ENCODE results near the gene CHSY1.

Gene CHSY1

DNA sequence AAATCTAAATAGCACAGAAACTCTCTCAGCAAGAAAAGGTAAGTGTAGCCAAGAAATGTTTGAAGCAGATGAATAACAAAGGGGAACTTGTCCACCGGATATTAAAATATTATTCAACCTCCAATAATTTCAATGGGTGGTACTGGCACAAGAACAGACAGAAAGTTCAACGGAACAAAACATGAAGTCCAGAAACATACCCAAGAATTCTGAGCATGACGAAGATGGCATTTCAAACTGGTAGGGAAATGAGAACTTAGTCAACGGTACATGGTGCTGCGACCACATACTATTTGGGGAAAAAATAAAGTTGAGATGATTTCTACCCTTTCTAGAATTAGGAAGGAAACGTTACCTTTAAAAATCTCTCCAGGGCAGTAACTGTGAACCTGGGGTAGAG lies 5.5 kb downstream of the CHSY1 start:
- Histone ChIP-seq H3K4me2 (peak overlapping the region; percentile 90), H4K20me1 (peaks cover 96% of the 10 kb centered on the region), H3K9ac (peak overlapping the region; percentile 39; the same call in 1 of the 2 replicates), H3K4me3 (no peak overlapping the region), H3K36me3 (peaks cover 16% of the 10 kb centered on the region; the same call in 1 of the 2 replicates), H3K27ac (peak overlapping the region; percentile 36), H3K4me1 (peaks cover 91% of the 10 kb centered on the region), H3K9me3 (no peaks in the 10 kb centered on the region), H3K27me3 (no peaks in the 10 kb centered on the region)
- no peak for TF ChIP-seq Cebpa-rat (IDR thresholded peaks at IDR 0.05)

DNA sequence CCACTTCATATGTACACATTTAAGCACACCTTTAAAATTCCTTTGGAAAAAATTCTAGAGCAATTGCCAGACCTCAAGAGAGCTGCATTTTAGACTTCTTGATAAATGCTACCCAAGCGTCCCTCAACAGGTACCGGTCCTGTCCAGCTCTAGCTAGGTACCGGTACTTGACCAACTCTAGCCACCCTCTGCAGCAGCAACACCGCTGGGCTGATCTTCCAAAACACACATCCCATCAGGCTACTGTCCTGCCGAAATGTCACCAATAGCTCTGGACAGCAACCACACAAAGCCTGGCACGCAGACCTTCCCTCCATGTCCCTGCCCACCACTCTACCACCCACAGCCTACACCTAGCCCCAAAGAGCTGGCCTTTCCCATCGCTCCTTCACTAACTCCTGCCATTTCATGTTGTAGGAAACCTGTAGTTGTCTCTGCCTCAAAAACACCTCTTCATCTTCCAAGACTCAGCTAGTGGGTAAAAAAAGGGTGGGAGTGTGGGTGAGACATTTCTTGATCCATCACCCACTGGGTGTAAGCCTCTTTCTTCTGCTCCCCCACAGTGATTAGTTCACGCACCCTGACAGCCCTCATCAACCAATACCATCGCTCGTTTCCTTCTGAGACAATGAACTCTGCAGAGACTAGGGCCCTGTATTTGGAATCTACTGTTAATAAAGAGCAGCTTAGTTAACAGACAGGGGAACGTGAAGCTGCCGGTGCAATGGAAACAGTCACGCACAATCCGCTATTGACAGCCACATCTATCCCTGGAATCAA lies 6.8 kb downstream of the CHSY1 start:
- Histone ChIP-seq H3K4me2 (peak overlapping the region; percentile 90), H3K27ac (peak overlapping the region; percentile 81), H3K27me3 (no peaks in the 10 kb centered on the region), H3K36me3 (peaks cover 28% of the 10 kb centered on the region), H3K4me3 (no peak overlapping the region; the same call in 1 of the 2 replicates), H4K20me1 (peaks cover 97% of the 10 kb centered on the region), H3K9ac (peak overlapping the region; percentile 15; the same call in 1 of the 2 replicates), H3K4me1 (peaks cover 100% of the 10 kb centered on the region), H3K9me3 (no peaks in the 10 kb centered on the region)
- TF ChIP-seq Cebpa-rat (IDR thresholded peaks at IDR 0.05): no peak

- H3K27ac ChIP-seq: peak overlapping the region; percentile 81
- no peaks in the 10 kb centered on the region for H3K27me3 ChIP-seq
- peak overlapping the region; percentile 90 for H3K4me2 ChIP-seq
- peaks cover 99% of the 10 kb centered on the region for H3K4me1 ChIP-seq
- H4K20me1 ChIP-seq: peaks cover 96% of the 10 kb centered on the region
- no peak overlapping the region for H3K4me3 ChIP-seq
- peak overlapping the region; percentile 44; the same call in 1 of the 2 replicates for H3K9ac ChIP-seq
- TF ChIP-seq Cebpa-rat (IDR thresholded peaks at IDR 0.05): no peak
- peaks cover 37% of the 10 kb centered on the region for H3K36me3 ChIP-seq
- H3K9me3 ChIP-seq: peaks cover 3% of the 10 kb centered on the region
Observed at GRCh38 chr15:101244036-101244781, 7.6 kb downstream of the CHSY1 start.

DNA sequence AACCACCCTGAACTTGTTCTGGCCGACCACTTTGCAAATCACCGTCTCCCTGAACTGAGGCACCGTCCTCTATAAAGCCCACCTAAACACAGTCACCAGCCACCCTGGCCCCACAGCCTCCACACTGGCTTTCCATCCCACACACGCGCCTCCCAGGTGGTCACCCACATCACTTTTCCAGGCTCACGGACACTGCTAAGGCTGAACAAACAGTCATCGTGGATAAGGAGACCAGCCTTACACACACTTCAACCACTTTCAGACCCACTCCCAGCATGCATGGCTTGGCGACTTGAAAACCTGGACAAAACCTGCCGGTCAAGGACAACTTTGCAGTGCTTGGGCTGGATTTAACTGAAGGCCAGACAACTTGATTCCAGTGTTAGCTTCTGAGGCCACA lies 8.4 kb downstream of the CHSY1 start:
- Histone ChIP-seq H4K20me1 (peaks cover 96% of the 10 kb centered on the region), H3K4me3 (no peak overlapping the region), H3K9me3 (peaks cover 11% of the 10 kb centered on the region), H3K4me2 (peak overlapping the region; percentile 90), H3K36me3 (peaks cover 43% of the 10 kb centered on the region), H3K27me3 (no peaks in the 10 kb centered on the region), H3K27ac (peak overlapping the region; percentile 81), H3K9ac (peak overlapping the region; percentile 65; the same call in 1 of the 2 replicates), H3K4me1 (peaks cover 91% of the 10 kb centered on the region)
- no peak for TF ChIP-seq Cebpa-rat (IDR thresholded peaks at IDR 0.05)

GRCh38 chr15:101242999-101243336 lies 8.9 kb downstream of the CHSY1 start:
- peaks cover 43% of the 10 kb centered on the region for H3K36me3 ChIP-seq
- H3K27me3 ChIP-seq: no peaks in the 10 kb centered on the region
- H3K27ac ChIP-seq: peak overlapping the region; percentile 81
- peaks cover 87% of the 10 kb centered on the region for H3K4me1 ChIP-seq
- H3K4me2 ChIP-seq: peak overlapping the region; percentile 90
- H3K4me3 ChIP-seq: peak overlapping the region; percentile 50
- TF ChIP-seq Cebpa-rat (IDR thresholded peaks at IDR 0.05): no peak
- H4K20me1 ChIP-seq: peaks cover 95% of the 10 kb centered on the region
- H3K9me3 ChIP-seq: peaks cover 15% of the 10 kb centered on the region
- peak overlapping the region; percentile 65; the same call in 1 of the 2 replicates for H3K9ac ChIP-seq

GRCh38 chr15:101242160-101242998 lies 9.5 kb downstream of the CHSY1 start:
- peaks cover 41% of the 10 kb centered on the region for H3K36me3 ChIP-seq
- H3K27me3 ChIP-seq: no peaks in the 10 kb centered on the region
- H3K4me2 ChIP-seq: peak overlapping the region; percentile 90
- peak; percentile 38; the same call in 1 of the 2 replicates for TF ChIP-seq Cebpa-rat (IDR thresholded peaks at IDR 0.05)
- H3K4me1 ChIP-seq: peaks cover 81% of the 10 kb centered on the region
- peak overlapping the region; percentile 50 for H3K4me3 ChIP-seq
- H4K20me1 ChIP-seq: peaks cover 91% of the 10 kb centered on the region
- H3K9ac ChIP-seq: peak overlapping the region; percentile 65
- peaks cover 21% of the 10 kb centered on the region for H3K9me3 ChIP-seq
- H3K27ac ChIP-seq: peak overlapping the region; percentile 81

DNA sequence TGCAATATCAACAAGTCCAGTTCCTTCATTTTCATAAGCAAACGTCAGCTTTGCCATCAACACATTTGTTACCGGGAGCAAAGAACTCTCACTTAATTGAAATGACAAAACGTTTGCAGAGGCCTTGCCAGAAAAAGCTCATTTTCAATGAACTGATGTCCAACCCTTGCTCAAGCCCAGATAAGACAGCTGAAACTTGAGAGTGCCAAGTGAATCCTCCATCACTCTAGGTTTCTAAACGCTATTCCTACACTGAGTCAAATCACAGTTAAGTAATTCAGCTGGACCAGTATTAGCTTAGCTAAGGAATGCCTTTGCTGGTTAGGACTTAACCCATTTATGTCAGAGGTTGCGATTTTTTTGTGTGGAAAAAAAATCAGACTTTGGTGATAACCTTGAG lies 11.5 kb downstream of the CHSY1 start:
- Histone ChIP-seq H4K20me1 (peaks cover 83% of the 10 kb centered on the region), H3K4me3 (no peak overlapping the region), H3K9me3 (peaks cover 40% of the 10 kb centered on the region), H3K27ac (no peak overlapping the region), H3K4me1 (peaks cover 61% of the 10 kb centered on the region), H3K36me3 (peaks cover 59% of the 10 kb centered on the region), H3K4me2 (peak overlapping the region; percentile 90), H3K27me3 (no peaks in the 10 kb centered on the region), H3K9ac (no peak overlapping the region)
- no peak for TF ChIP-seq Cebpa-rat (IDR thresholded peaks at IDR 0.05)

- Histone ChIP-seq H3K36me3 (peaks cover 62% of the 10 kb centered on the region), H3K4me1 (peaks cover 55% of the 10 kb centered on the region), H3K9me3 (peaks cover 46% of the 10 kb centered on the region), H4K20me1 (peaks cover 83% of the 10 kb centered on the region), H3K4me2 (no peak overlapping the region), H3K4me3 (no peak overlapping the region), H3K27ac (no peak overlapping the region), H3K9ac (no peak overlapping the region), H3K27me3 (no peaks in the 10 kb centered on the region)
- no peak for TF ChIP-seq Cebpa-rat (IDR thresholded peaks at IDR 0.05)
Observed at GRCh38 chr15:101239724-101240136, 12.1 kb downstream of the CHSY1 start.

DNA sequence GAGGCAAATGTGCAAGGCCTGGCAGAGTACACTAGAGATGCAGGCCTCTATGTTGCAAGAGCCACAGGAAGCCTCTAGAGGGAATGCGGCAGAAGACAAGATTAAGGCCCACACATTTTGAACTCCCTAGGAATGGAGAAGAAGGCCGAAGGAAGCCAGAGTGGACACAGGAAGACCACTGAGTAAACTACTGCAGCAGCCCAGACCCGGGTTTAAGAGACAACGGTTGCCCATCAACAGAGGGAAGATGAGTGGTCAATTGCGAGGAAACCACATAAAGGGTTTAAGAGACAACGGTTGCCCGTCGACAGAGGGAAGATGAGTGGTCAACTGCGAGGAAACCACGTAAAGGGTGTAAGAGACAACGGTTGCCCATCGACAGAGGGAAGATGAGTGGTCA lies 14.6 kb downstream of the CHSY1 start:
- no peak overlapping the region for H3K4me2 ChIP-seq
- H3K27ac ChIP-seq: no peak overlapping the region
- H3K36me3 ChIP-seq: peaks cover 86% of the 10 kb centered on the region
- TF ChIP-seq Cebpa-rat (IDR thresholded peaks at IDR 0.05): no peak
- peaks cover 83% of the 10 kb centered on the region for H4K20me1 ChIP-seq
- H3K9me3 ChIP-seq: peaks cover 55% of the 10 kb centered on the region
- no peaks in the 10 kb centered on the region for H3K27me3 ChIP-seq
- no peak overlapping the region for H3K4me3 ChIP-seq
- no peak overlapping the region for H3K9ac ChIP-seq
- peaks cover 30% of the 10 kb centered on the region for H3K4me1 ChIP-seq

Data from BLaER1 (cell line).